Panc1 (cell line): ENCODE measurements around the gene SMIM8. TPM values are rescaled to one million over a fixed set of nuclear protein-coding genes. Genes with fewer than 3 reads are reported as not detected.

Experiments used
- ATAC-seq: fragments of 200-7000 bp; cut with Tn5 transposase; 2 replicates; pipeline ENCODE4 v1.9.1; 2020; ENCODE audit warnings: mild to moderate bottlenecking, moderate library complexity
- BruUV-seq: library from RNA; stranded (reverse); fragments of 400-500 nt; replicated peaks from 2 replicates; lab custom pipeline; 2021; lab: Mats Ljungman, UMichigan
- CTCF ChIA-PET: fragments of 300-600 bp; sonication (Branson Sonifier 250); formaldehyde crosslinking; loops from one replicate; lab custom pipeline; 2022; ENCODE audit warnings: antibody characterized with exemption; lab: Charles Lee
- POLR2A ChIA-PET: fragments of 300-600 bp; sonication (Branson Sonifier 250); formaldehyde crosslinking; loops from one replicate; lab custom pipeline; 2022; ENCODE audit warnings: antibody characterized with exemption; lab: Charles Lee
- DNase-seq: peaks from one replicate; pipeline ENCODE4 v3.0.0-alpha.2; 2010; ENCODE audit warnings: low read depth, low spot score
- H3K27ac ChIP-seq: 2 replicates; pipeline ENCODE4 v1.5.1; 2011; ENCODE audit warnings: mild to moderate bottlenecking, low read length, inconsistent platforms
- H3K27me3 ChIP-seq: fragments of 200-500 bp; sonication (Bioruptor generic); 2 replicates; pipeline ENCODE4 v1.6.0; 2014; ENCODE audit warnings: low read length, inconsistent platforms; ENCODE audit not compliant: control insufficient read depth, insufficient read depth
- H3K36me3 ChIP-seq: fragments of 200-500 bp; sonication (Bioruptor generic); 2 replicates; pipeline ENCODE4 v1.5.1; 2014; ENCODE audit warnings: inconsistent platforms, mild to moderate bottlenecking, low read length, moderate library complexity; ENCODE audit not compliant: control insufficient read depth, insufficient read depth
- H3K4me1 ChIP-seq: 2 replicates; pipeline ENCODE4 v1.5.1; 2011; ENCODE audit warnings: inconsistent platforms, mild to moderate bottlenecking, low read length, moderate library complexity; ENCODE audit not compliant: control insufficient read depth, insufficient read depth
- H3K4me3 ChIP-seq, 2 experiments: 2 replicates each; pipeline ENCODE4 v1.5.1; 2011 to 2012; ENCODE audit warnings: low read depth in 2 of 2, low read length in 2 of 2, mild to moderate bottlenecking in 2 of 2, inconsistent platforms in 1 of 2, moderate library complexity in 1 of 2
- H3K9me3 ChIP-seq: fragments of 200-500 bp; sonication (Bioruptor generic); 2 replicates; pipeline ENCODE4 v1.5.1; 2014; ENCODE audit warnings: low read depth, mild to moderate bottlenecking, inconsistent platforms, low read length, moderate library complexity; ENCODE audit not compliant: control insufficient read depth, insufficient read depth
- POLR2AphosphoS5 ChIP-seq: IDR thresholded peaks from 2 replicates; pipeline ENCODE4 v1.6.1; 2012; ENCODE audit warnings: mild to moderate bottlenecking, low read depth, low read length, moderate library complexity
- SIN3A ChIP-seq: IDR thresholded peaks from 2 replicates; pipeline ENCODE4 v1.6.1; 2012; ENCODE audit warnings: low read depth, mild to moderate bottlenecking, low read length, moderate library complexity, borderline replicate concordance; ENCODE audit not compliant: insufficient read depth
- TCF7L2 ChIP-seq: IDR thresholded peaks from 2 replicates; pipeline ENCODE4 v1.6.1; 2011; ENCODE audit warnings: mild to moderate bottlenecking, low read depth, low read length, inconsistent platforms
- in situ Hi-C: cut with HindIII; loops from 2 replicates; pipeline ENCODE4 v1.10.0; 2016; ENCODE audit warnings: low sequenced_read_pairs, low pct_unique_long_range_greater_than_20kb
- intact Hi-C: fragments of 100-400 bp; cut with micrococcal nuclease; formaldehyde crosslinking; loops from one replicate; pipeline ENCODE4 v1.10.0; 2022; ENCODE audit not compliant: unreplicated experiment
- total RNA-seq: library from RNA; stranded (reverse); gene quantifications from one replicate; pipeline ENCODE4 v1.2.1, GENCODE V29; 2021; ENCODE audit not compliant: unreplicated experiment
- TF ChIP-seq, protein P1 (sequence below): fragments of 450-650 bp; IDR thresholded peaks from 2 replicates; pipeline ENCODE4 v1.5.1; 2017; ENCODE audit warnings: mild to moderate bottlenecking
- TF ChIP-seq, protein P2 (sequence below), 2 experiments: IDR thresholded peaks; 2 replicates each; pipeline ENCODE4 v1.6.1; 2011 to 2012; ENCODE audit warnings: low read depth in 2 of 2, control low read depth in 1 of 2, low read length in 1 of 2, mild to moderate bottlenecking in 1 of 2, moderate library complexity in 1 of 2; ENCODE audit not compliant: insufficient read depth in 1 of 2

The SMIM8 gene
- total RNA-seq, 1 experiment from 2014 or later: 6.7 TPM

DNA sequence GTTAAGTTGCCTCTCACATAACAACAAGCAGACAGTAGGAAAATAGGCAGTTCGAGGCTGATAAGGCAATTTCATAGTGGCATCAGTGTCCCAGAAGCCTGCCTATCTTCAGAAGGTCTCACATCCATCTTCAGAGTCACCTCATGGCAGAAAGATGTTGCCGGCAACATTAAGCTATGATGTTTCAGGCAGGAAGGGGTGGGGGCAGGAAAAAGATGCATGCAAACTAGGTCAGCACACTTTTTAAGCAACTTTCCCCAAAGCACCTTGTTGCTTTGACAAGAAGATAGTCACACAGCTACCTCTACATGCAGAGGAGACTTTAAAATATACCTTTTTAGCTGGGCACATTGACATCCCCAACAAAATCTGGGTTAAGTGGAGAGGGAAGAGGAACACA is 43.2 kb upstream of the SMIM8 start:
- Histone ChIP-seq H3K27ac (no peak overlapping the region), H3K4me3 (no peak overlapping the region), H3K9me3 (no peaks in the 10 kb centered on the region), H3K36me3 (no peaks in the 10 kb centered on the region), H3K4me1 (no peaks in the 10 kb centered on the region), H3K27me3 (no peaks in the 10 kb centered on the region)
- POLR2A ChIA-PET: interaction anchor here (0.7 kb wide), 1 partner anchor 10 kb away, joined by 3 read pairs; no protein-coding TSS in a partner anchor
- DNase-seq: no peak
- CTCF ChIA-PET: no interaction called here
- ATAC-seq: no peak
- intact Hi-C loops: loop anchor here (5.0 kb wide), 1 partner anchor 113 kb away; no protein-coding TSS in a partner anchor
- TF ChIP-seq, protein P1, sequence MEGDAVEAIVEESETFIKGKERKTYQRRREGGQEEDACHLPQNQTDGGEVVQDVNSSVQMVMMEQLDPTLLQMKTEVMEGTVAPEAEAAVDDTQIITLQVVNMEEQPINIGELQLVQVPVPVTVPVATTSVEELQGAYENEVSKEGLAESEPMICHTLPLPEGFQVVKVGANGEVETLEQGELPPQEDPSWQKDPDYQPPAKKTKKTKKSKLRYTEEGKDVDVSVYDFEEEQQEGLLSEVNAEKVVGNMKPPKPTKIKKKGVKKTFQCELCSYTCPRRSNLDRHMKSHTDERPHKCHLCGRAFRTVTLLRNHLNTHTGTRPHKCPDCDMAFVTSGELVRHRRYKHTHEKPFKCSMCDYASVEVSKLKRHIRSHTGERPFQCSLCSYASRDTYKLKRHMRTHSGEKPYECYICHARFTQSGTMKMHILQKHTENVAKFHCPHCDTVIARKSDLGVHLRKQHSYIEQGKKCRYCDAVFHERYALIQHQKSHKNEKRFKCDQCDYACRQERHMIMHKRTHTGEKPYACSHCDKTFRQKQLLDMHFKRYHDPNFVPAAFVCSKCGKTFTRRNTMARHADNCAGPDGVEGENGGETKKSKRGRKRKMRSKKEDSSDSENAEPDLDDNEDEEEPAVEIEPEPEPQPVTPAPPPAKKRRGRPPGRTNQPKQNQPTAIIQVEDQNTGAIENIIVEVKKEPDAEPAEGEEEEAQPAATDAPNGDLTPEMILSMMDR: no peak
- TF ChIP-seq, protein P2, sequence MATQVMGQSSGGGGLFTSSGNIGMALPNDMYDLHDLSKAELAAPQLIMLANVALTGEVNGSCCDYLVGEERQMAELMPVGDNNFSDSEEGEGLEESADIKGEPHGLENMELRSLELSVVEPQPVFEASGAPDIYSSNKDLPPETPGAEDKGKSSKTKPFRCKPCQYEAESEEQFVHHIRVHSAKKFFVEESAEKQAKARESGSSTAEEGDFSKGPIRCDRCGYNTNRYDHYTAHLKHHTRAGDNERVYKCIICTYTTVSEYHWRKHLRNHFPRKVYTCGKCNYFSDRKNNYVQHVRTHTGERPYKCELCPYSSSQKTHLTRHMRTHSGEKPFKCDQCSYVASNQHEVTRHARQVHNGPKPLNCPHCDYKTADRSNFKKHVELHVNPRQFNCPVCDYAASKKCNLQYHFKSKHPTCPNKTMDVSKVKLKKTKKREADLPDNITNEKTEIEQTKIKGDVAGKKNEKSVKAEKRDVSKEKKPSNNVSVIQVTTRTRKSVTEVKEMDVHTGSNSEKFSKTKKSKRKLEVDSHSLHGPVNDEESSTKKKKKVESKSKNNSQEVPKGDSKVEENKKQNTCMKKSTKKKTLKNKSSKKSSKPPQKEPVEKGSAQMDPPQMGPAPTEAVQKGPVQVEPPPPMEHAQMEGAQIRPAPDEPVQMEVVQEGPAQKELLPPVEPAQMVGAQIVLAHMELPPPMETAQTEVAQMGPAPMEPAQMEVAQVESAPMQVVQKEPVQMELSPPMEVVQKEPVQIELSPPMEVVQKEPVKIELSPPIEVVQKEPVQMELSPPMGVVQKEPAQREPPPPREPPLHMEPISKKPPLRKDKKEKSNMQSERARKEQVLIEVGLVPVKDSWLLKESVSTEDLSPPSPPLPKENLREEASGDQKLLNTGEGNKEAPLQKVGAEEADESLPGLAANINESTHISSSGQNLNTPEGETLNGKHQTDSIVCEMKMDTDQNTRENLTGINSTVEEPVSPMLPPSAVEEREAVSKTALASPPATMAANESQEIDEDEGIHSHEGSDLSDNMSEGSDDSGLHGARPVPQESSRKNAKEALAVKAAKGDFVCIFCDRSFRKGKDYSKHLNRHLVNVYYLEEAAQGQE (IDR thresholded peaks at IDR 0.05; ENCODE audit: insufficient read depth in 1 of 2, low read depth in 2 of 2, low read length in 1 of 2): no peak
- in situ Hi-C loops: no loop called here
- BruUV-seq: no TSS peak

DNA sequence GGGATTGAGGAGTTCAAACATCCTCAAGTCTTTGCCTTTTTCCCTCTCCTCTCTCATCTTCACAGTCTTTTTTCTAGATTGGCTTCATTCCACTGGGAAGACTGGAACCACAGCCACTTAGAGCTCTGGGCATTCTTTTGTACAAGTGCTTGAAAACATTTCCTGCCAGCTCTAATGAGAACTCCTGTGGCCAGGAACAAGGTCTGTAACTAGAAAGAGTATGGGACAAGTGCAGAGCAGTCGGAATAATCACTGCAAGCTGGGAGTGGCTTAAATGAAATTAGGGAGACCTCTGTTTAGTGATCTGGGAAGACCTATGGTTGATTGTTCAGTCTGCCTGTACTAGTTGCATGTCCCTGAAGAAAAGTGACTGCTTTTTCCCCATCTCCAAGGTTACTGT is 41.0 kb upstream of the SMIM8 start:
- DNase-seq (no peak), ATAC-seq (no peak)
- Histone ChIP-seq H3K9me3 (no peaks in the 10 kb centered on the region), H3K4me3 (no peak overlapping the region), H3K27me3 (peaks cover 5% of the 10 kb centered on the region; the same call in 1 of the 2 replicates), H3K36me3 (no peaks in the 10 kb centered on the region), H3K27ac (no peak overlapping the region), H3K4me1 (no peaks in the 10 kb centered on the region)
- ChIA-PET CTCF (no interaction called here), POLR2A (no interaction called here)
- in situ Hi-C loops: no loop called here
- intact Hi-C loops: no loop called here
- TF ChIP-seq TCF7L2 (no peak), SIN3A (no peak), POLR2AphosphoS5 (no peak)
- TF ChIP-seq, protein P2 (IDR thresholded peaks at IDR 0.05; ENCODE audit: insufficient read depth in 1 of 2, low read depth in 2 of 2, low read length in 1 of 2): no peak
- TF ChIP-seq, protein P1: no peak
- no TSS peak for BruUV-seq
